Middle frontal gyrus (tissue), 1 donor: ENCODE results near the gene PPP1R14B.

Experiments
- DNase-seq: peaks from one replicate; pipeline ENCODE4 v3.0.0-alpha.2; 2015; ENCODE audit warnings: low spot score; ENCODE audit errors: extremely low spot score

Gene PPP1R14B

GRCh38 chr11:64245797-64246620, 734 bp downstream of the PPP1R14B start:
- DNase-seq, result no peak

DNA sequence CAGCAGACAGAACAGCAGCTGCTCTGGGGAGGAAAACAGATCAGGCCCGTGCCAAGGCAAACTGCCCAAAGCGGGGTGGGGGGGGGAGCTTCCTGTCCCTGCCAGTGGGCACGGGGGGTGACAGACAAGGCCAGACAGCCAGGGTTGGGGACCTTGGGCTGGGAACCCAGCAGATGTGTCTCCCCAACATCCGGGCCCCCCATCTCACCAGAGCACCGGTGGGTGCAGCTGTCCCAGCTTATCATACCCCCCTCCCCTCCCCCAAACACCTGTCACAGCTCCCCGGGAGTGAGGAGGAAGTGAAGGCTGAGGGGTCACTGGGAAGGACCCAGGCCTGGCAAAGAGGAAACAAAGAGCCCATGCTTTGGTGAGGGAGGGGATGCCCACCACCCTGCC, 1.3 kb downstream of the PPP1R14B start:
- no peak for DNase-seq

DNA sequence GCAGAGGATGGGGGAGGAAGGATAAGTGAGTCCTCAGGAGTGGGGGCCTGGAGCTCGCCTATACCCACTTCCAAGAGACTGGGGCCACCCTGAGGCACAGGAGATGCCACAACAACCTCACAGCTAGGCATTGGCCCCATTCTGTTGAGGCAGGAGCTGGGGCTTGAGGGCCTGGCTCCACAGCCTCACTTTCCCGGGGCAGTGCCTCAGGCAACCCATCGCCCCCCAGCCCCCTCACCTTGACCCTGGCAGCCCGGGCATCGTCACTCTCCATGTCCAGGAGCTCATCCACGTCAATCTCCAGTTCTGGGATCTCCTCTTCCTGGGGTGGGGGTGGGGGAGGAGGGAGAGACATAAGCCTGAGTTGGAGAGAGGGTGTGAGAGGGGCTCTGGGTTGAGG, 1.8 kb downstream of the PPP1R14B start:
- no peak for DNase-seq

DNA sequence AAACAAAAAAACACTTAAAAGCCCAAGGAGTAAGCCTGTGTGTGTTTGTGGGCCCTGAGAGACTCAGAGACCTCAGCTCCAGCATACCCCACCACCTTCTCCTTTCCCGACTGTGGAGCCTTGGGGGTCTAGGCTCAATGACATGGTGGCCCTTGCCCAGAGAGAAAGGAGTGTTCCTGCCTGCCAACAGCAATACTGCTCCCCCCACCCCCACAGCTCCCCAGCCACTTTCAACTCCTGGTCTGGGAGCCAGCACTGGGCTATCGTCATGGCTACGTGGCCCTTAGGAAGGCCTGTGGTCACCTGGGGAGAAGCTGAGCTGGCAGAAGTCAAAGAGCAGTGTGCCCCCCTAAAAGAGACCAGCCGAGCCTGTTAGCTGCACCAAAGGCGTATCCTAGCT, 2.6 kb downstream of the PPP1R14B start:
- no peak for DNase-seq

GRCh38 chr11:64243236-64243854, 3.4 kb downstream of the PPP1R14B start:
- DNase-seq, result no peak

GRCh38 chr11:64241491-64242374, 5.0 kb downstream of the PPP1R14B start:
- DNase-seq, result no peak

DNA sequence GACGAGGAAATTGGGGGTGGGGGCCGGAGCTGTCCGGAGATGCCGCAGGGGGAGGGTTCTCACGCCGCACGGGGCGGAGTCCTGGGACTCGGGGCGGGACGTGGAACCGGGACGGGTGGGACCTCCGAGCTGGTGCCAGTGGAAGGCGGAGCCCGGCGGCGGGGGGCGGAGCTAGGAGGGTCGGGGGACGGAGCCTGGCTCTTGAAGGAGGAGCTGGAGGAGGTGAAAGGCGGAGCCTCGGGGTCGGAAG, 5.6 kb downstream of the PPP1R14B start:
- peak; percentile 97 for DNase-seq

DNA sequence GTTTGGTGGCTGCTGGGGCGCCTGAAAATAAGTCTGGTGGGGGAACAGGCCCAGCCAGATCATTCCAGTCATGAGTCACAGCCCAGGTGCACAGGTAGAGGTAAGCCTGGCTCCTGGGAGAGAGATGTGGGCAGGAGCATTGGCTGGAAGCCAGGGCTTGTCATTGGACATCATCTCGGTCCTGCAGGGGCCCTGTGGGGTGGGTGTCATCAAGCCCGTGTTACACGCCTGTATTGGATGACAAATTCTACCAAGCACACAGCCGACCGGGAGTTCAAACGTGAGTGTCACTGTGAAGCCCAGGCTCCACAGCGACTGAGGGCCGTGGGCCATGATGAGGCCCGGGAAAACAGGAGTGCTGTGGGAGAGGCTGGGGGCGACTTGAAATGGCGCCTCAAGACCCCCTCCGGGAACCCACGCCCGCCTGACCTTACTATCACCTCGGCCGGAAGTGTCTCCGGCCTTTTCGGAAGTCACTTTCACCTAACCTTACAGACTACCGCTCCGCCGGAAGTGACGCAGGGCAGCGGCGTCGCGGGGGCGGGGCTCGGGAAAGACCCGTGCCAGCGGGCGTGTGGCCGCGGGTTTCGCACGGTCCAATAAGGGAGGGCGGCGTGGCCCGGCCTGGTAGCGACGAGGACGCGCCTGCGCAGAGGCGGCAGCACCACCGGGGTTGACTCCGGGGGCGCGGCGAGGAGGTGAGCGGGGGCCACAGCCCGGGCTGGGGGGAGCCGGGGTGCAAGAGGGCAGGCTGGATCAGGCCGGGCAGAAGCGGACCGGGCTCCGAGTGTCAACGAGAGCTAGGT, 6.1 kb downstream of the PPP1R14B start, which contains the start of gene FKBP2:
FKBP2 (plus strand) TSS at position 661 of the 806 bp plus-strand sequence. CDS start 1,293 bp downstream, outside the sequence.
- peak; percentile 95 for DNase-seq

DNA sequence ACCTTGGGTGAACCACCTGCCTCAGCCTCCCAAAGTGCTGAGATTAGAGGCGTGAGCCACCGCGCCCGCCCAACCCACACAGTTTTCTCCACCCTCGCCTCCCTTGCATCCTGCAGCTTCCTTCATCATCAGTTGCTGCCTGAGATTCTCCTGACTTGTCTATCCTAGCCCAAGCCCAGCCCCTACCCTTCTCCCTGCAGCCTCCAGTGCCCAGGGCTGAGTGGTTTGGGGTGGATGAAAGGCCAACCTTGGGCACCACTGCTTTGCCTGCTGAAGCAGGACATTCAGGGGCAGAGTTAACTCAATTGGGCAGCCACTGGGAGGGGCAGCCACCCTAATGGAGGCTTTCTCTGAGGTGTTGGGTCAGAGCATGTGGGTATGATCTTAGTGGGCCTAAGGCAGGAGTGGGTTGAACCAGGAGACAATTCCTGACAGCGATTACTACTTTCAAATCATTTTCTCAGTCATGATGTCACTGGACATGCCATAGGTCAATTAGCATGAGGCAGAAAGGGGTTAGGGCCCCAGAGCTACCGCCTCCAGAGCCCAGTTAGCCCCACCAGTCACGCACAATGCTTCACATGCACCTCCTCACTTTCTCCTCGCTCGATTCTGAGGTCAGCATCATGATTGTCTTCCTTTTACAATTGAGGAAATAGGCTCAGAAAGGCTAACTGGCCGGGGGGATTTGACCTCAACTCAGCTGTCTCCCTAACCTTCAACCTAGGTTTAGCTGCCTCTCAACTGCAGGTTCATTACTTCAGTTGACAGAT, 6.9 kb downstream of the PPP1R14B start:
- no peak for DNase-seq

DNA sequence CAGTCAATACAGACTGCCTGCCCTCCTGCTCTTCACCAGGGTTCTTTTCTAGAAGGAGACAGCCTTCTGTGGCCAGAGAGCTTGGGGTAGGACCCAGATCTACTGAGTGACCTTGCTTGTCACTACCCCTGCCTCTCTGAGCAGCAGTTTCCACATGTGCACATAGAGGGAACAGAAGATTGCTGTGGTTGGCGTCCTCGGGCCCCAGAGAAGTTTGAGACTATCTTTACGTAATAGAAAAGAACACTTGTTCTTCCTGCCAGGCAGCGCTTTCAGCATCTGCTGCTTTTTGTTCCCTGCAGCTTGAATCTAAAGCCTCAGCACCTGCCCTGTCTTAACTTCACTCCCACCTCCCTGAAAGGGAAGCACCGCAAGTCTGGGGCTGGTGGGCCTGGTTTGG, 7.7 kb downstream of the PPP1R14B start:
- DNase-seq, result no peak

- DNase-seq, result no peak
Measured at GRCh38 chr11:64238076-64238475, 8.7 kb downstream of the PPP1R14B start.

GRCh38 chr11:64237484-64237951, 9.2 kb downstream of the PPP1R14B start:
- no peak for DNase-seq

DNA sequence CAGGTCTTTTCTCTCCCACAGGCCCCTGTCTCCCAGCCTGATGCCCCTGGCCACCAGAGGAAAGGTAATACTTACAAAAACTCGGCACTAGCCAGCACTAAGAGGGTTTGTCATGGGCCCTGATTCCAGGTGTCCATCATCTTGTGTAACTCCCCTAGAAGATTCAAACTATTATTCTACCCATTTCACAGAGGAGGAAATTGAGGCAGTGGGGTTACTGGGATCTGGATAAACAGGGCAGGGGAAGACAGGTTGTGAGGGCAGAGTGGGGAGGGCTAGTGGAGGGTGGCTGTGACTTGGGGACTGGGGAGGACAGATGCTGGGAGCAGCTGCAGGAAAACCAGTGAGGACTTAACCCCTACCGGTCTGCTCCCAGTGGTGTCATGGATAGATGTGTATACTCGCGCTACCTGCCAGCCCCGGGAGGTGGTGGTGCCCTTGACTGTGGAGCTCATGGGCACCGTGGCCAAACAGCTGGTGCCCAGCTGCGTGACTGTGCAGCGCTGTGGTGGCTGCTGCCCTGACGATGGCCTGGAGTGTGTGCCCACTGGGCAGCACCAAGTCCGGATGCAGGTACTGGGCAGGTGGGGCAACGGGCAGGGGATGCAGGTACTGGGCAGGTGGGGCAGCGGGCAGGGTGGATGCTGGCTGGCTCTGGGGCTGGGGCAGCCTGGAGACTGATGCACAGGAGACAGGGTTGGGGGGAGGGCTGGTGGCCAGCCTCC, 11.1 kb downstream of the PPP1R14B start:
- no peak for DNase-seq

DNA sequence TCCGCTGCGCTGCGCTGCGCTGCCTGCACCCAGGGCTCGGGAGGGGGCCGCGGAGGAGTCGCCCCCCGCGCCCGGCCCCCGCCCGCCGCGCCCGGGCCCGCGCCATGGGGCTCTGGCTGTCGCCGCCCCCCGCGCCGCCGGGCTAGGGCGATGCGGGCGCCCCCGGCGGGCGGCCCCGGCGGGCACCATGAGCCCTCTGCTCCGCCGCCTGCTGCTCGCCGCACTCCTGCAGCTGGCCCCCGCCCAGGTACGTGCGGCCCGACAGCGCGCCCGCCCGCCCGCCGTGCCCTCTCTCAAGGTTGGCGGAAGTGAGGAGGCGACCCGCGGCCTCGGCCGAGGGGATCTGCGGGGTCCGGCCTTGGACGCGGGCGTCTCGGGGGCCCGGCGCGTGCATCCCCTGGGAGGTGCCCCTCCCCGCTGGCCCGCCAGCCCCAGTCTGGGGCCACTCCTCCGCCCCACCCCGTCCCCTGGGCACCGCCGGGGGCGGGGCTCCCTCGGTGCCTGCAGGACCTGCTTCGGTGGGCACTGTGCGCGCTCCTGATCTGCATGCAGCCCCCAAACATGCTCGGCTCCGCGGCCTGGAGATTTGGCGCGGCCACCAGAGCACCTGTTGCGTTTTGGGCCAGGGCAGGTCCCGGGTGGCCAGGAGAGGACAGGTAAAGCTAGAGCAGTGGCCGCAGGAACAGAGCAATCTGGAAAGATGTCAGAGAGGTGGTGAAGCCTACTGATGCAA, 11.9 kb downstream of the PPP1R14B start:
- DNase-seq, result no peak

DNA sequence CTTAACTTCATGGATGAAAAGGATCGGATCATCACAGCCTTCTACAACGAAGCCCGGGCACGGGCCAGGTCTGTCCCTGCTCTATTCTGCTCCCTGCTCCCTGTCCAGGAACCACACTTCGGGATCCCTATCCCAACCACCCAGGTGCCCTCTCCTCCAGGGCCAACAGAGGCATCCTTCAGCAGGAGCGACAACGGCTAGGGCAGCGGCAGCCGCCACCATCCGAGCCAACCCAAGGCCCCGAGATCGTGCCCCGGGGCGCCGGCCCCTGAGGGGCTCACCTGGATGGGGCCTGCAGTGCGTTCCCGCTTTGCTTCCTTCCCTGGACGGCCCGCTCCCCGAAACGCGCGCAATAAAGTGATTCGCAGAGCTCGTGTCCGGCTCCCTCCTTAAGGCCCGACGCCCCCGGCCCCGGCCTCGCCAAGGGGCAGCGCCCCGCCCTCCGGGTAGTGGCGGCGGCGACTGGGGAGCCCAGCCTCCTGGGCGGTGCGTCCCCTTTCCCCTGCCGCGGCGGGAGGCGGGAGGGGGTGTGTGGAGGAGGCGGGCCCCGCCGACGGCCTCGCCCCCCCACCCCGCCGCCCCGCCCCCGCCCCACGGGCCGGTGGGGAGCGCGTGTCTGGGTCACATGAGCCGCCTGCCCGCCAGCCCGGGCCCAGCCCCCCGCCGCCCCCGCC, 12.7 kb downstream of the PPP1R14B start, which contains the start of gene VEGFB:
VEGFB (plus strand) TSS at position 672 of the 674 bp plus-strand sequence. CDS start 250 bp downstream, outside the sequence.
- DNase-seq, result no peak

GRCh38 chr11:64232967-64233315, 13.8 kb downstream of the PPP1R14B start:
- no peak for DNase-seq

- DNase-seq, result no peak
Measured at GRCh38 chr11:64232182-64232966, 14.4 kb downstream of the PPP1R14B start.

- DNase-seq, result no peak
Measured at GRCh38 chr11:64231546-64231945, 15.2 kb downstream of the PPP1R14B start.
